ENCODE results near the gene CILP2.

- no peak for TF ChIP-seq CTCF (IDR thresholded peaks at IDR 0.05)
- no peak for TF ChIP-seq ZFX (IDR thresholded peaks at IDR 0.05; ENCODE audit: borderline replicate concordance)
Observed at GRCh38 chr19:19507354-19507753, 30.7 kb upstream of the CILP2 start.

Data from 22Rv1 (cell line).